Measurements from ENCODE around the gene UBL4B.

- no peak for TF ChIP-seq CTCF (IDR thresholded peaks at IDR 0.05)
- TF ChIP-seq EP300 (IDR thresholded peaks at IDR 0.05), result no peak
- no peak for TF ChIP-seq POLR2AphosphoS5 (IDR thresholded peaks at IDR 0.05)
- no peak for TF ChIP-seq POLR2A (IDR thresholded peaks at IDR 0.05)
Observed at GRCh38 chr1:110070671-110071242, 41.5 kb upstream of the UBL4B start, which contains the start of gene ALX3.

All from gastroesophageal sphincter (tissue), 3 donors.